ENCODE measurements around the gene C2CD4A.

C2CD4A gene

GRCh38 chr15:62107571-62108121 is 40.9 kb downstream of the C2CD4A start:
- DNase-seq (ENCODE audit: insufficient read length) (no peak), FAIRE-seq (no peak)
- TF ChIP-seq POLR2A (IDR thresholded peaks at IDR 0.05; ENCODE audit: low read depth, low read length), result no peak
- TF ChIP-seq POLR2AphosphoS5 (IDR thresholded peaks at IDR 0.05; ENCODE audit: low read depth, low read length), result no peak
- TF ChIP-seq TAF1 (IDR thresholded peaks at IDR 0.05; ENCODE audit: borderline replicate concordance, low read depth, low read length), result no peak

GRCh38 chr15:62108411-62108810 is 41.6 kb downstream of the C2CD4A start:
- DNase-seq (ENCODE audit: insufficient read length) (no peak), FAIRE-seq (no peak)
- no peak for TF ChIP-seq POLR2AphosphoS5 (IDR thresholded peaks at IDR 0.05; ENCODE audit: low read depth, low read length)
- no peak for TF ChIP-seq POLR2A (IDR thresholded peaks at IDR 0.05; ENCODE audit: low read depth, low read length)
- no peak for TF ChIP-seq TAF1 (IDR thresholded peaks at IDR 0.05; ENCODE audit: borderline replicate concordance, low read depth, low read length)

- FAIRE-seq (no peak), DNase-seq (ENCODE audit: insufficient read length) (no peak)
- TF ChIP-seq POLR2A (IDR thresholded peaks at IDR 0.05; ENCODE audit: low read depth, low read length) (no peak), TAF1 (IDR thresholded peaks at IDR 0.05; ENCODE audit: borderline replicate concordance, low read depth, low read length) (no peak), POLR2AphosphoS5 (IDR thresholded peaks at IDR 0.05; ENCODE audit: low read depth, low read length) (no peak)
Observed at GRCh38 chr15:62109437-62109836, 42.7 kb downstream of the C2CD4A start.

- no peak for DNase-seq (ENCODE audit: insufficient read length)
- FAIRE-seq, result no peak
- TF ChIP-seq POLR2AphosphoS5 (IDR thresholded peaks at IDR 0.05; ENCODE audit: low read depth, low read length), result no peak
- TF ChIP-seq TAF1 (IDR thresholded peaks at IDR 0.05; ENCODE audit: borderline replicate concordance, low read depth, low read length), result no peak
- no peak for TF ChIP-seq POLR2A (IDR thresholded peaks at IDR 0.05; ENCODE audit: low read depth, low read length)
Observed at GRCh38 chr15:62109982-62110851, 43.4 kb downstream of the C2CD4A start.

GRCh38 chr15:62112081-62112480 is 45.3 kb downstream of the C2CD4A start:
- no peak for FAIRE-seq
- DNase-seq (ENCODE audit: insufficient read length), result no peak
- no peak for TF ChIP-seq TAF1 (IDR thresholded peaks at IDR 0.05; ENCODE audit: borderline replicate concordance, low read depth, low read length)
- TF ChIP-seq POLR2A (IDR thresholded peaks at IDR 0.05; ENCODE audit: low read depth, low read length), result no peak
- no peak for TF ChIP-seq POLR2AphosphoS5 (IDR thresholded peaks at IDR 0.05; ENCODE audit: low read depth, low read length)

GRCh38 chr15:62112616-62113593 is 46.1 kb downstream of the C2CD4A start:
- TF ChIP-seq POLR2AphosphoS5 (IDR thresholded peaks at IDR 0.05; ENCODE audit: low read depth, low read length) (no peak), TAF1 (IDR thresholded peaks at IDR 0.05; ENCODE audit: borderline replicate concordance, low read depth, low read length) (no peak), POLR2A (IDR thresholded peaks at IDR 0.05; ENCODE audit: low read depth, low read length) (no peak)
- no peak for DNase-seq (ENCODE audit: insufficient read length)
- no peak for FAIRE-seq

GRCh38 chr15:62115847-62116246 is 49.1 kb downstream of the C2CD4A start:
- TF ChIP-seq POLR2A (IDR thresholded peaks at IDR 0.05; ENCODE audit: low read depth, low read length) (no peak), TAF1 (IDR thresholded peaks at IDR 0.05; ENCODE audit: borderline replicate concordance, low read depth, low read length) (no peak), POLR2AphosphoS5 (IDR thresholded peaks at IDR 0.05; ENCODE audit: low read depth, low read length) (no peak)
- no peak for FAIRE-seq

GRCh38 chr15:62118520-62119226 is 51.9 kb downstream of the C2CD4A start:
- TF ChIP-seq POLR2A (IDR thresholded peaks at IDR 0.05; ENCODE audit: low read depth, low read length) (no peak), TAF1 (IDR thresholded peaks at IDR 0.05; ENCODE audit: borderline replicate concordance, low read depth, low read length) (no peak), POLR2AphosphoS5 (IDR thresholded peaks at IDR 0.05; ENCODE audit: low read depth, low read length) (no peak)
- DNase-seq (ENCODE audit: insufficient read length) (no peak), FAIRE-seq (no peak)

More at GRCh38 chr15:62115847-62116246, 49.1 kb downstream of the C2CD4A start:
- DNase-seq (ENCODE audit: insufficient read length), result no peak

- no peak for FAIRE-seq
- no peak for TF ChIP-seq POLR2A (IDR thresholded peaks at IDR 0.05; ENCODE audit: low read depth, low read length)
- TF ChIP-seq POLR2AphosphoS5 (IDR thresholded peaks at IDR 0.05; ENCODE audit: low read depth, low read length), result no peak
- no peak for TF ChIP-seq TAF1 (IDR thresholded peaks at IDR 0.05; ENCODE audit: borderline replicate concordance, low read depth, low read length)
- no peak for DNase-seq (ENCODE audit: insufficient read length)
Observed at GRCh38 chr15:62119227-62119864, 52.6 kb downstream of the C2CD4A start.

GRCh38 chr15:62119874-62120273 is 53.1 kb downstream of the C2CD4A start:
- TF ChIP-seq POLR2AphosphoS5 (IDR thresholded peaks at IDR 0.05; ENCODE audit: low read depth, low read length), result no peak
- no peak for TF ChIP-seq POLR2A (IDR thresholded peaks at IDR 0.05; ENCODE audit: low read depth, low read length)
- no peak for TF ChIP-seq TAF1 (IDR thresholded peaks at IDR 0.05; ENCODE audit: borderline replicate concordance, low read depth, low read length)
- DNase-seq (ENCODE audit: insufficient read length) (no peak), FAIRE-seq (no peak)

Measured in GM12892 (cell line).